CD4-positive, alpha-beta T cell (primary cell): ENCODE data around the gene SNAP29. TPM values are rescaled to one million over a fixed set of nuclear protein-coding genes. Genes with fewer than 3 reads are reported as not detected.

Experiments used
- ATAC-seq: fragments of 200-7000 bp; cut with Tn5 transposase; one replicate; pipeline ENCODE4 v1.10.0; 2022; ENCODE audit warnings: mild to moderate bottlenecking; ENCODE audit not compliant: poor library complexity
- CTCF ChIA-PET: fragments of 350-600 bp; sonication (Branson Sonifier 250); formaldehyde crosslinking; loops from one replicate; lab custom pipeline; 2021; ENCODE audit warnings: antibody characterized with exemption, inconsistent platforms; lab: Charles Lee
- POLR2A ChIA-PET: fragments of 350-600 bp; sonication (Branson Sonifier 250); formaldehyde crosslinking; loops from one replicate; lab custom pipeline; 2021; ENCODE audit warnings: antibody characterized with exemption, inconsistent platforms; lab: Charles Lee
- DNase-seq, 14 experiments: peaks; one replicate each; pipeline ENCODE4 v3.0.0-alpha.2; 2013 to 2020; ENCODE audit warnings: mixed read lengths in 2 of 14
- H3K27ac ChIP-seq, 2 donors: one replicate each; pipeline versions ENCODE4 v1.5.1 to v1.7.0; 2013; ENCODE audit warnings: low read length in 2 of 2, low read depth in 1 of 2, mild to moderate bottlenecking in 1 of 2
- H3K27me3 ChIP-seq, 2 experiments: 1 replicate in 1 of 2; 2 replicates in 1 of 2; pipeline versions ENCODE4 v1.6.1 to v1.7.0; 2013; ENCODE audit warnings: low read length in 2 of 2, control low read depth in 1 of 2, mild to moderate bottlenecking in 1 of 2, moderate library complexity in 1 of 2; ENCODE audit not compliant: insufficient read depth in 2 of 2, control insufficient read depth in 1 of 2
- H3K36me3 ChIP-seq: one replicate; pipeline ENCODE4 v1.6.1; 2013; ENCODE audit warnings: low read length, control low read depth; ENCODE audit not compliant: insufficient read depth
- H3K4me1 ChIP-seq: one replicate; pipeline ENCODE4 v1.6.1; 2013; ENCODE audit warnings: low read length, control low read depth; ENCODE audit not compliant: insufficient read depth
- H3K4me3 ChIP-seq: one replicate; pipeline ENCODE4 v1.5.1; 2013; ENCODE audit warnings: mild to moderate bottlenecking, low read length, moderate library complexity
- H3K9me3 ChIP-seq, 2 experiments: 1 replicate in 1 of 2; 2 replicates in 1 of 2; pipeline versions ENCODE4 v1.6.1 to v1.7.0; 2013; ENCODE audit warnings: low read length in 2 of 2, mild to moderate bottlenecking in 2 of 2, control low read depth in 1 of 2, moderate library complexity in 1 of 2; ENCODE audit not compliant: control insufficient read depth in 1 of 2, insufficient read depth in 1 of 2
- H3K27ac Mint-ChIP-seq: one replicate; pipeline ENCODE4 v1.8.0; 2020; ENCODE audit warnings: mixed read lengths
- H3K27me3 Mint-ChIP-seq: one replicate; pipeline ENCODE4 v1.8.0; 2021; ENCODE audit warnings: mixed read lengths
- H3K36me3 Mint-ChIP-seq: one replicate; pipeline ENCODE4 v1.8.0; 2021; ENCODE audit warnings: low read depth, mixed read lengths
- H3K4me1 Mint-ChIP-seq: one replicate; pipeline ENCODE4 v1.8.0; 2021; ENCODE audit warnings: low read depth, mixed read lengths
- H3K4me3 Mint-ChIP-seq: one replicate; pipeline ENCODE4 v1.8.0; 2020; ENCODE audit warnings: mild to moderate bottlenecking, mixed read lengths
- H3K9me3 Mint-ChIP-seq: one replicate; pipeline ENCODE4 v1.8.0; 2020; ENCODE audit warnings: mixed read lengths
- intact Hi-C, 2 experiments: fragments of 100-400 bp; cut with DNase I in 1 of 2; cut with micrococcal nuclease in 1 of 2; formaldehyde crosslinking; loops; one replicate each; pipeline versions ENCODE4 v1.15.1 to v1.9.0; 2023 to 2025; cut with DNase I, micrococcal nuclease
- total RNA-seq, 174 experiments: library from RNA in 2 of 174; stranded (reverse) in 2 of 174; gene quantifications; one replicate each; pipeline ENCODE4 v1.2.3 and lab custom pipeline; 2021 to 2026
- TF ChIP-seq, protein P1 (sequence below): fragments of 200-600 bp; IDR thresholded peaks from one replicate; pipeline ENCODE4 v1.8.0; 2022; ENCODE audit warnings: antibody characterized with exemption, mild to moderate bottlenecking

The SNAP29 gene
- total RNA-seq, 2 experiments from 2014 or later, result 13.7 to 15.1 TPM

DNA sequence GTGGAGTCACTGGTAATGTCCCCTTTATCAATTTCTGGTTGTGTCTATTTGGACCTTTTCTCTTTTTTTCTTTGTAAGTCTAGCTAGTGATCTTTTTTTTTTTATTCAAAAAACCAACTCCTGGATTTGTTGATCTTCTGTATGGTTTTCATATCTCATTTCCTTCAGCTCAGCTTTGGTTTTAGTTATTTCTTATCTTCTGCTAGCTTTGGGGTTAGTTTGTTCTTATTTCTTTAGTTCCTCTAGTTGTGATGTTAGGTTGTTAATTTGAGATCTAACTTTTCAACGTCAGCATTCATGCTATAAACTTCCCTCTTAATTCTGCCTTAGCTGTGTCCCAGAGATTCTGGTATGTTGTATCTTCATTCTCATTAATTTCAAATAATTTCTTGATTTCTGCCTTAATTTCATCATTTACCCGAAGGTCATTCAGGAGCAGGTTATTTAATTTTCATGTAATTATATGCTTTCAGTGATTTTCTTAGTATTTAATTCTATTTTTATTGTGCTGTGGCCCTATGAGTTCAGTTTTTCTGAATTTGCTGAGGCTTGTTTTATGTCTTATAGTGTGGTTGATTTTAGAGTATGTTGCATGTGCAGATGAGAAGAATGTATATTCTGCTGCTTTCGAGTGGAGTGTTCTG, 29.2 kb upstream of the SNAP29 start:
- no peaks in the 10 kb centered on the region for H3K9me3 ChIP-seq
- Mint-ChIP-seq H3K36me3 (peaks cover 96% of the 10 kb centered on the region), H3K4me3 (no peak overlapping the region), H3K9me3 (no peaks in the 10 kb centered on the region), H3K27me3 (no peaks in the 10 kb centered on the region), H3K27ac (peak overlapping the region; percentile 7), H3K4me1 (no peaks in the 10 kb centered on the region)
- TF ChIP-seq, protein P1, sequence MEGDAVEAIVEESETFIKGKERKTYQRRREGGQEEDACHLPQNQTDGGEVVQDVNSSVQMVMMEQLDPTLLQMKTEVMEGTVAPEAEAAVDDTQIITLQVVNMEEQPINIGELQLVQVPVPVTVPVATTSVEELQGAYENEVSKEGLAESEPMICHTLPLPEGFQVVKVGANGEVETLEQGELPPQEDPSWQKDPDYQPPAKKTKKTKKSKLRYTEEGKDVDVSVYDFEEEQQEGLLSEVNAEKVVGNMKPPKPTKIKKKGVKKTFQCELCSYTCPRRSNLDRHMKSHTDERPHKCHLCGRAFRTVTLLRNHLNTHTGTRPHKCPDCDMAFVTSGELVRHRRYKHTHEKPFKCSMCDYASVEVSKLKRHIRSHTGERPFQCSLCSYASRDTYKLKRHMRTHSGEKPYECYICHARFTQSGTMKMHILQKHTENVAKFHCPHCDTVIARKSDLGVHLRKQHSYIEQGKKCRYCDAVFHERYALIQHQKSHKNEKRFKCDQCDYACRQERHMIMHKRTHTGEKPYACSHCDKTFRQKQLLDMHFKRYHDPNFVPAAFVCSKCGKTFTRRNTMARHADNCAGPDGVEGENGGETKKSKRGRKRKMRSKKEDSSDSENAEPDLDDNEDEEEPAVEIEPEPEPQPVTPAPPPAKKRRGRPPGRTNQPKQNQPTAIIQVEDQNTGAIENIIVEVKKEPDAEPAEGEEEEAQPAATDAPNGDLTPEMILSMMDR, result no peak
- H3K36me3 ChIP-seq, result peaks cover 56% of the 10 kb centered on the region
- H3K4me3 ChIP-seq, result no peak overlapping the region
- ChIA-PET POLR2A (interaction anchor here (0.6 kb wide), 1 partner anchor 29 kb away, joined by 3 read pairs; no protein-coding TSS in a partner anchor), CTCF (no interaction called here)
- DNase-seq, result no peak
- ATAC-seq, result no peak
- no peak overlapping the region for H3K27ac ChIP-seq
- no peaks in the 10 kb centered on the region for H3K4me1 ChIP-seq
- intact Hi-C loops, result no loop called here
- no peaks in the 10 kb centered on the region for H3K27me3 ChIP-seq

DNA sequence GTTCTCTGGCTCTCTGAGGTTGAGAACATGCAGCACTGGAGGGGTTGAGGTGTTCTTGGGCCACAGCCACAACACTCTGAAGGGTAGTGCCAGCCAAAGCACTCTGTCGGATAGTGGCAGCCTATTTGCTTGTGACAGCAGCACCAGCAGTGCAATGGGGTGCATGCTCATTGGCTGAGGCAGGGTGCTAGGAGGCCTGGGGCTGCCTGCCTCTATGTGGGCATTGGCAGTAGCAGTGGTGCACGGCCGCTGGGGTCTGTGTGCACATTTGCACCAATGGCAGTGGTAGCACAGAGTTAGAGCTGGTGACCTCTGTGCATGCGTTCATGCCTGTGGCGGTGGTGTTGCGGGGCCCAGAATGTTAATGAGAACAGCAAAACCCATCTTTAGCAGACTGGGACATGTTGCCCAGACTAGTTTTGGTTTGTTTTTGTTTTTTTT, 25.6 kb upstream of the SNAP29 start:
- H3K27me3 Mint-ChIP-seq, result no peaks in the 10 kb centered on the region
- Histone ChIP-seq H3K4me3 (no peak overlapping the region), H3K27ac (no peak overlapping the region), H3K9me3 (no peaks in the 10 kb centered on the region), H3K36me3 (peaks cover 56% of the 10 kb centered on the region), H3K27me3 (no peaks in the 10 kb centered on the region), H3K4me1 (peaks cover 10% of the 10 kb centered on the region)
- no peaks in the 10 kb centered on the region for H3K9me3 Mint-ChIP-seq
- TF ChIP-seq, protein P1, result no peak
- intact Hi-C loops, result no loop called here
- POLR2A ChIA-PET, result no interaction called here
- no peak overlapping the region for H3K27ac Mint-ChIP-seq
- CTCF ChIA-PET, result no interaction called here
- no peak for DNase-seq
- H3K4me1 Mint-ChIP-seq, result peaks cover 12% of the 10 kb centered on the region
- ATAC-seq, result no peak
- no peak overlapping the region for H3K4me3 Mint-ChIP-seq
- peaks cover 78% of the 10 kb centered on the region for H3K36me3 Mint-ChIP-seq

DNA sequence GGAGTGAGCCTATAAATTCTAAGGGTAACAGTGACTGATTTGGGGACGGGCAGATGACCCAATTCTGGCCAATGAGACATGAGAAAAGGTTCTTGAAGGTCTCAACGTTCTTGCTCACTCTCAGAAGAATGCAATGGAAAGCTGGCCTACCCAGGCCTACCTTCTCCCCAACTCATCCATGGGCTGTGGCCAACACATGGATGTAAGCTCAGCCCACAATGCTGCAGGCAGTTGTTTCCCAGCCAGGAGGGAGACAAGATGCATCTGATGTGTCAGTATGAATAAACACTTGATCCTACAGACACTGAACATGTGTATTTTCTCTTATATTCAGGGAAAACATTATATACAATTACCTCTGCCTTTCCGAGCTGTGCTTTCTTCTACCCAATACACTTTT, 24.6 kb upstream of the SNAP29 start:
- Histone ChIP-seq H3K36me3 (peaks cover 52% of the 10 kb centered on the region), H3K4me1 (peaks cover 10% of the 10 kb centered on the region), H3K27ac (no peak overlapping the region), H3K9me3 (no peaks in the 10 kb centered on the region), H3K27me3 (no peaks in the 10 kb centered on the region), H3K4me3 (no peak overlapping the region)
- POLR2A ChIA-PET, result no interaction called here
- no peaks in the 10 kb centered on the region for H3K9me3 Mint-ChIP-seq
- no peak overlapping the region for H3K27ac Mint-ChIP-seq
- ATAC-seq (no peak), DNase-seq (no peak)
- peaks cover 72% of the 10 kb centered on the region for H3K36me3 Mint-ChIP-seq
- CTCF ChIA-PET, result no interaction called here
- H3K27me3 Mint-ChIP-seq, result no peaks in the 10 kb centered on the region
- H3K4me1 Mint-ChIP-seq, result peaks cover 20% of the 10 kb centered on the region
- H3K4me3 Mint-ChIP-seq, result no peak overlapping the region
- intact Hi-C loops, result no loop called here
- TF ChIP-seq, protein P1, result no peak
